ENCODE data around the gene NADSYN1.
"Not testable (repeated sequence)": the region's sequence is repeated elsewhere in the genome, so short reads cannot be mapped to it uniquely, and the experiment has no call there.

DNA sequence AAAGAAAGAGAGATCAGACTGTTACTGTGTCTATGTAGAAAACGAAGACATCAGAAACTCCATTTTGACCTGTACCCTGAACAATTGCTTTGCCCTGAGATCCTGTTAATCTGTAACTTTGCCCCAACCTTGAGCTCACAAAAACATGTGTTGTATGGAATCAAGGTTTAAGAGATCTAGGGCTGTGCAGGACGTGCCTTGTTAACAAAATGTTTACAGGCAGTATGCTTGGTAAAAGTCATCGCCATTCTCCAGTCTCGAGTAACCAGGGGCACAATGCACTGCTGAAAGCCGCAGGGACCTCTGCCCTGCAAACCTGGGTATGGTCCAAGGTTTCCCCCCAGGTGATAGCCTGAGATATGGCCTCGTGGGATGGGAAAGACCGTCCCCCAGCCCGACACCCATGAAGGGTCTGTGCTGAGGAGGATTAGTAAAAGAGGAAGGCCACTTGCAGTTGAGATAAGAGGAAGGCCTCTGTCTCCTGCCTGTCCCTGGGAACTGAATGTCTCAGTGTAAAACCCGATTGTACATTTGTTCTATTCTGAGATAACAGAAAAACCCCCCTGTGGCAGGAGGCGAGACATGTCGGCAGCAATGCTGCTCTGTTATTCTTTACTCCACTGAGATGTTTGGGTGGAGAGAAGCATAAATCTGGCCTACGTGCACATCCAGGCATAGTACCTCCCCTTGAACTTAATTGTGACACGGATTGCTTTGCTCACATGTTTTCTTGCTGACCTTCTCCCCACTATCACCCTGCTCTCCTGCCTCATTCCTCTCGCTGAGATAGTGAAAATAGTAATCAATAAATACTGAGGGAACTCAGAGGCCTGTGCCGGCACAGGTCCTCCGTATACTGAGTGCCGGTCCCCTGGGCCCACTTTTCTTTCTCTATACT is 82.0 kb downstream of the NADSYN1 start:
- TF ChIP-seq, protein P1, sequence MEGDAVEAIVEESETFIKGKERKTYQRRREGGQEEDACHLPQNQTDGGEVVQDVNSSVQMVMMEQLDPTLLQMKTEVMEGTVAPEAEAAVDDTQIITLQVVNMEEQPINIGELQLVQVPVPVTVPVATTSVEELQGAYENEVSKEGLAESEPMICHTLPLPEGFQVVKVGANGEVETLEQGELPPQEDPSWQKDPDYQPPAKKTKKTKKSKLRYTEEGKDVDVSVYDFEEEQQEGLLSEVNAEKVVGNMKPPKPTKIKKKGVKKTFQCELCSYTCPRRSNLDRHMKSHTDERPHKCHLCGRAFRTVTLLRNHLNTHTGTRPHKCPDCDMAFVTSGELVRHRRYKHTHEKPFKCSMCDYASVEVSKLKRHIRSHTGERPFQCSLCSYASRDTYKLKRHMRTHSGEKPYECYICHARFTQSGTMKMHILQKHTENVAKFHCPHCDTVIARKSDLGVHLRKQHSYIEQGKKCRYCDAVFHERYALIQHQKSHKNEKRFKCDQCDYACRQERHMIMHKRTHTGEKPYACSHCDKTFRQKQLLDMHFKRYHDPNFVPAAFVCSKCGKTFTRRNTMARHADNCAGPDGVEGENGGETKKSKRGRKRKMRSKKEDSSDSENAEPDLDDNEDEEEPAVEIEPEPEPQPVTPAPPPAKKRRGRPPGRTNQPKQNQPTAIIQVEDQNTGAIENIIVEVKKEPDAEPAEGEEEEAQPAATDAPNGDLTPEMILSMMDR (IDR thresholded peaks at IDR 0.05) = not testable (repeated sequence)
- not testable (repeated sequence) for TF ChIP-seq POLR2A (IDR thresholded peaks at IDR 0.05)

Measured in body of pancreas (tissue), 4 donors.